Smooth muscle cell of the pulmonary artery (primary cell): ENCODE results near the gene PLS3. TPM values are rescaled to one million over a fixed set of nuclear protein-coding genes. Genes with fewer than 3 reads are reported as not detected.

ENCODE experiments used
- total RNA-seq: library from RNA; depleted of rRNA; stranded (reverse); fragments of >200 nt; gene quantifications from 2 replicates; pipeline ENCODE4 v1.2.3, GENCODE V29; 2014

PLS3 gene
- total RNA-seq, result 344 and 345 TPM in 2 replicates

GRCh38 chrX:115560978-115561604, at the start of gene PLS3:
TSS of gene PLS3 (plus strand) at chrX:115561174. CDS start at chrX:115610251, 49,077 bp downstream.

